Measurements from ENCODE around the gene MESP2.
"Not testable (repeated sequence)": the region's sequence is repeated elsewhere in the genome, so short reads cannot be mapped to it uniquely, and the experiment has no call there.

The MESP2 gene

DNA sequence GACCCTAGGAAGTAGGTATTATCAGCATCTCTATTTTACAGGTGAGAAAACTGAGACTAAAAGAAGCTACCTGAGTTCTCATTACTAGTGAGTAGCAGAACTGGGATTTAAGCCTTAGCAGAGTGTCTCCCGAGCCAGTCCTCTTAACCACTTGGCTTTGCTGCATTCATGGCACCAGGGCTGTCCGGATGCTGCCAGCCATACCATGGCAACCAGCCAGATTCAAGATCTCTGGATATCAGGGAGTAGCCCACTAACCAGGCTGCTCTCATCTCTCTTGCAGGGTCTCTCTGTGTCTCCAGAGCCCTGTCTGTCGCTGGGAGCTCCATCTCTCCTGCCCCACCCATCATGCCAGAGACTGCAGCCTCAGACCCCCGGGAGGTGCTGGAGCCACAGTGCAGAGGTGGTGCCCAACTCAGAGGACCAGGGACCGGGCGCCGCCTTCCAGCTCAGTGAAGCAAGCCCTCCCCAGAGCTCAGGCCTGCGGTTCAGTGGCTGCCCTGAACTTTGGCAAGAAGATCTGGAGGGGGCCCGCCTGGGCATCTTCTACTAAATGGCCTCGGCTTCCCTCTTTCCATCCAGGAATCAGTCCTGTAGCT lies 1.7 kb downstream of the MESP2 start:
- no peak for DNase-seq (ENCODE audit: extremely low spot score, insufficient read length, low read depth)
- no peak for FAIRE-seq

DNA sequence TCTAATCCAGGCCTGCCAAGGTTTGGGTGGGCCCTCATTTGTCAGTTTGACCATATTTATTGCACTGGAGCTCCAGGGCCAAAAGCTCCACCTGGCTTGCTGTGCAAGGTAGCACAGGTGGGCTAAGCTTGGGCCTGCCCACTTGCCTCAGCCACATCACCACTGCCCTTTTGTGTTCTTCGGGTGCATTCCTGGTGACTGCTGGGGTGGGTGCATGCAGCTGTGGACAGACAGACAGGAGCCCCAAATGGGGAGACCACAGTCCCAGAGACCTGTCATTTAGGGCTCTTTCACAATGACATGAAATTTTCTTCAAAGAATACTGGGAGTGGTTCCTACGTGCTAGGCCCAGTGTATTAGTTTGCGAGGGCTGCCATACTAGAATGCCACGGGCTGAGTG lies 2.7 kb downstream of the MESP2 start:
- FAIRE-seq = no peak

DNA sequence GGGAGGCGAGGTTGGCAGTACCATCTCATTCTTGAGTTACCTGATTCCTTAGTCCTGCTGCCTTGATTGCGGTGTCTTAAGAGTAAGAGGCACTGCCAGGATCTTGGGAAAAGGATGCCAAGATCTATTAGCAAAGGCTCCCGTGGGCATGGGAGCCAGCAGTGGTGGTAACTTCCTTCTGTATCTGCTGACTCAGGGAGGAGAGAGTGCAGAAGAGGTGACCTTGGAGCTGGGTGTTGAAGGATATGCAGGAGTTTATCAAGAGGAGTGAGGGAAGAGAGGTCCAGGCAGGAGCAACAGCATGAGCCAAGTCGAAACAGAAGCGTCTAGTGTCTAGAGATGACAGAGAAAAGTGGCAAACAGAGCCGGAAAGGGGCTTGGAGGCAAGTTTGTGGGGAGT lies 4.5 kb downstream of the MESP2 start:
- DNase-seq (ENCODE audit: extremely low spot score, insufficient read length, low read depth) (no peak), FAIRE-seq (no peak)

More for the DNA sequence above, 2.7 kb downstream of the MESP2 start:
- no peak for DNase-seq (ENCODE audit: extremely low spot score, insufficient read length, low read depth)

DNA sequence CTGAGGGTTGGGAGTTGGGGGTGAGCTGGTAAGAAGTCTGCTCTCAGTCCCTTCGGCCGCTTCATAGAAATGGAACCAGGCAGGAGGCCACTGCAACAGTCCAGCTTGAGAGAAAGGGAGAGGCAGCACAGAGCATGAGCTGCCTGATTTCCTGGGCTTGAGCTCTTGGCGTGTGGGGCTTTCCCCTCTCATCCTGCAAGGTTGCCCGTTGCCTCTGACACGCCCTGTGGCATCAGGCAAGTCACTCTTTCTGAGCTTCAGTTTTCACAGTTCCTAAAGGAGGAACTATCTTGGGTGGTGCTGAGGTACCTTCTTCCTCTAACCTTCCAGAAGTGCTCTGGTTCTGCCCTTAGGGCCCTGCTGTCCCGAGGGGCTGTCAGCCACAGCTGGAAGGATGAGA lies 4.9 kb downstream of the MESP2 start:
- DNase-seq (ENCODE audit: extremely low spot score, insufficient read length, low read depth) = no peak

DNA sequence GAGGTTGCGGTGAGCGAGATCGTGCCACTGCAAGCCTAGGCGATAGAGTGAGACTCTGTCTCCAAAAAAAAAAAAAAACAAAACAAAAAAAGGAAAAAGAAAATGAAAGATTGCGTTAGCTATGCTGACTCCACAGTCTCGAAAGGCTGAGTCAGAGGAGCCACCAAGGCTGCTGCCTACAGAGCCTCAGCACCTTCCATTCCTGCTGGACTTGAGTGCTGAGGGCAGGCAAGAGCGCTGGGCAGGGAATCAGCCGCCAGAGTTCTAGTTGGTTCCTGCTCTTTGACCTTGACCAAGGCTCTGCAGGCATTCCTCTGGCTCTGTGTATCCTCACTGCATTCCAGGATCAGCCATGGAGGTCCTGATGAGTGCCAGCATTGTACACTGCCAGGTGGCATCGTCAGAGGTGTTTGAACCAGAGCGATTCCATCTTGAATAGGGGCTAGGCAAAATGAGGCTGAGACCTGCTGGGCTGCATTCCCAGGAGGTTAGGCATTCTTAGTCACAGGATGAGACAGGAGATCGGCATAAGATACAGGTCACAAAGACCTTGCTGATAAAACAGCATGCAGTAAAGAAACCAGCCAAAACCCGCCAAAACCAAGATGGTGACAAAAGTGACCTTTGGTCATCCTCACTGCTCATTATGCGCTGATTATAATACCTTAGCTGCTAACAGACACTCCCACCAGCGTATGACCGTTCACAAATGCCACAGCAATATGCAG lies 5.9 kb downstream of the MESP2 start:
- DNase-seq (ENCODE audit: extremely low spot score, insufficient read length, low read depth) (no peak), FAIRE-seq (no peak)

More for the DNA sequence above, 4.9 kb downstream of the MESP2 start:
- FAIRE-seq = peak; percentile 88

DNA sequence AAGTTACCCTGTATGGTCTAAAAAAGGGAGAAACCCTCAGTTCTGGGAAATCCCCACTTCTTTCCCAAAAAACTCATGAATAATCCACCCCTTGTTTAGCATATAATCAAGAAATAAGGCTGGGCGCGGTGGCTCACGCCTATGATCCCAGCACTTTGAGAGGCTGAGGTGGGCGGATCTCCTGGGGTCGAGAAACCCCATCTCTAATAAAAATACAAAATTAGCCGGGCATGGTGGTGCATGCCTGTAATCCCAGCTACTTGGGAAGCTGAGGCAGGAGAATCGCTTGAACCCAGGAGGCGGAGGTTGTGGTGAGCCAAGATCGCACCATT lies 6.5 kb downstream of the MESP2 start:
- FAIRE-seq = not testable (repeated sequence)

DNA sequence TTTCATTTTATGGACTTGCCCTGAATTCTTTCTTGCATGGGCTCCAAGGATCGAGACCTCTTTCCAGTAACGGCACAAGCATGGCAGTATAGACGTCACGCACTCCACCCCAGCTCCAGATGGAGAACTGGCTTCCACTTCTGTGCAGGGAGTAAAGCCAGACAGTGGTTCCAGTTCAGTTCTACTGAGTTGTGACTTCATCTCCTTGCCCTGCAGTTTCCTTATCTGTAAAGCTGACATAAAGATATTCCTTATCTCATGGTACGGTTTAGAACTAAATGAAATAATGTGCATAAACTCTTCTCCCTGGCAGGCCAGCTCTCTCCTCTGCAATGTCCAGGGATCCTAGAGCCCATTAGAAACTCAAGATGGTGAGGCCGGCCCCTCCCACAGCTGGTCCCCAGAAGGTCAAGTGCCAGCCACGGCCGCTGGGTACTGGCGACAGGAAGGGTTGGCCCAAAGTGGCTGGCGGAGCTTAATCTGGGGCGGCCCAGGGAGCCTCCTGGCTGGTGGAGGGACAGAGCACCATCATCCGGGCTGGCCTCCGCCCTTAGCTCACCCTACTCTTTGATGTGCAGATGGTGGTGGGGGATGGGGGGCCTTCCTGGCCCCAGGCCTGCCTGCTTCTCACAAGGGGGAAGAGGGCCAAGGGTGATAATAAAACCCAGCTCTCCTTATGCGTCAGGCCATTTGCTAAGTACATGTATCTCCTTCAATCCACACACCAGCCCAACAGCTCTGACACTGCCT lies 7.2 kb downstream of the MESP2 start:
- DNase-seq (ENCODE audit: extremely low spot score, insufficient read length, low read depth) (no peak), FAIRE-seq (no peak)

More for the DNA sequence above, 6.5 kb downstream of the MESP2 start:
- DNase-seq (ENCODE audit: extremely low spot score, insufficient read length, low read depth) = not testable (repeated sequence)

DNA sequence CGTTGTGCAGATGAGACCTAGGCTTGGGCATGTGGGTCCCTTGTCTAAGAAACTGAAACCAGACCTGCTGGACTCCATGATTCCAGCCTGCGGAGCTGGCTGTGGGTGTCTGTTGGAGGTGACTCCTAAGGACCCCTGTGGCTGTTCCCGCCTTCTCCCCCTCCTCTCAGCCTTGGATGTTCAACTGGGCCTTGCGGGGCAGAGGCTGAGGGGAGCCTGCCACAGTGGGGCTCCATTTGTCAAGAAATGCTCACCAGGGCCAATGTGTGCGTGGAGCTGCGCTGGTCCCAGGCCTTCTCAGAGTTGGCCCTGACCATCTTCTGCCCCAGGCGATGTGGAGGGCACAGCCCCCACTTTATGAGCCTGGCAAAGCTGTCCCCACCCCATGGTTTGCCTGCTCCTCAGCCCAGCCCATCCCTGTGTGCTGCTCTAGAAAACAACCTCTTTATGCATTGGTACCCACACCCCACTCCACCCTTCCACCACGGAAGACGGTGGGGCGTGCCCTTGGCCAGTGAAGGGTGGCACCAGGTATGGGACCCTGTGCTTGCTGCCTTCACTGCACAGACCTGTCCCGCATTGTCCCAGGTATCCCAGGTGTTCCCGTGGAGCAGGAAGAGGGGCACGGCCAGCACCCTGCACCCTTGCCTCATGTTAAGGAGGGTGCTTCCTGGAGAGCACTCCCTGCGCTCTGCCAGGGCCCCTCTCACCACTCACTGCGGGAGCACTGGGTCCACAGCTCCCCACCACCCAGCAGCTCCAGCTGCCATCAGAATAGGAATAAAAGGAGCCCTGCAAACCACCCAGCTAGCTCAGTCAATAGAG lies 7.9 kb downstream of the MESP2 start:
- DNase-seq (ENCODE audit: extremely low spot score, insufficient read length, low read depth) = no peak
- no peak for FAIRE-seq

DNA sequence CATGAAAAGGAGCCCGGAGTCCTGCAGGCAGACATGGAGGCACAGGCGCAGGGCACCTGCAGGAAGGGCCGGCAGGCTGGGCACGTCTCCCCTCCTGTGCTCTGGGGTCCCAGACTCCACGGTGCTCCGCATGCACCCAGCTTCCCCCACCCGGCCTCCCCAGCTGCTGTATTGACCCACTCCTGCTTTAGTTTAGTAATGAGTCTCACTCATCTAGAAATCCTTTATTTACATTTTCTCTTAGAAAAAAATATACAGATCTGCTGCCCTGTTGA lies 8.5 kb downstream of the MESP2 start:
- FAIRE-seq = no peak
- DNase-seq (ENCODE audit: extremely low spot score, insufficient read length, low read depth) = no peak

DNA sequence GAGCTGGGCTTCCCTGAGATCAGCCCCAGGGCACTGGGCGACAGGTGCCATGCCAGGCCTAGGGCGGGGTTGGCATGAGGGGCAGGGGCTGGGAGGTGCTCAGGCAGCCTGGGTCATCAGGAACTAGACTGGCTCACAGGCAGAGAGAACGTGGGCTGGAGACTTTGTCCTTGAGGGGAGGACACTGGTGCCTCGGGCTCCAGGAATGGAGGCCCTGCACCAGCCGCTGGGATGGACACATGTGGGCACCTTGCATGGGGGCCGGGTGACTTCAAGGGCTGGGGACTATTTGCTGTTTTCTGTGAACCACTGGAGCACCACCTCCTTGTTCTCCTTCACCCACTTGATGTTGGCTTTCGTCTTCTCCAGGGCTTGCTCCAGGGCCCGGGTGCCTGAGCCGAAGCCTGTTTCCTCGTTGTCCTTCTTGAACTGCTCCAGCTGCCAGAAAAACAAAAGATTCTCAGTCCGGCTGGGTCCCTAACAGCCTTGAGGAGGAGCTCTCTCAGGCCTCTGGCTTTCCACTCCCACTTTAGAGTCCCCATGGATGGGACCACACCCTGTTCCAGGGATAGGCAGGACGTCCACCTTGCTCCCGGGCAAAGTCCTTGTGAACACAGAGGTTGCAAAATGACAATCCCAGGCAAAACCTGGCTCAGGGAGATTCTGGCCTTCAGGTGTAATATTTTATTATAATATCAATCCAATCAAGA lies 9.1 kb downstream of the MESP2 start:
- FAIRE-seq (no peak), DNase-seq (ENCODE audit: extremely low spot score, insufficient read length, low read depth) (no peak)

DNA sequence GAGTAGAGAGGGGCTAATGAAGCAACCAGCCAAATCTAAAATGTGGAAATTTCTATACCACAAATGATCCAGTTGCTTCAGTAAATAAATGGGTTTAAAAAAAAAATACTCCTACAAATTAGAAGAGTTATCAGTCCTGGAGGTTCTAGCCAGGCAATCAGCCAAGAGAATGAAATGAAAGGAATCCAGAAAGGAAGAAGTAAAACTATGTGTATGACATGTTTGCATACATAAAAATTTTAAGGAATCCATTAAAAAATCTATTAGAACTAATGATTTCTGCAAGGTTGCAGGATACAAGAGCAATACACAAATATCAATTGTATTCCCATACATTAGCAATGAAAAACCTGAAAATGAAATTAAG lies 9.6 kb downstream of the MESP2 start:
- FAIRE-seq = no peak
- no peak for DNase-seq (ENCODE audit: extremely low spot score, insufficient read length, low read depth)

DNA sequence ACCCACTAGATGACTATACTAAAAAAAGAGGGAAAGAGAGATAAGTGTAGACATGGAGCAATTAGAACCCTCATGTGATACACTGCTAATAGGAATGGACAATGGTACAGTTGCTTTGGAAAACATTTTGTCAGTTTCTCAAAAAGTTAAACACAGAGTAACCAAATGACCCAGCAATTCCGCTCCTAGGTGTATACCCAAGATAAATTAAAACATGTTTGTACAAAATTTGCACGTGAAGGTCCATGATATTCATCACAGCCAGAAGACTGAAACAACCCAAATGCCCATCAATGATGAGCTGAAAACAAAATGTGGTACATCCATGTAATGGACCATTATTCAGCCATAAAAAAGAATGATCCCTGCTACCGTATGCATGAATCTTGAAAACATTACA lies 11.8 kb downstream of the MESP2 start:
- DNase-seq (ENCODE audit: extremely low spot score, insufficient read length, low read depth) = no peak
- no peak for FAIRE-seq

DNA sequence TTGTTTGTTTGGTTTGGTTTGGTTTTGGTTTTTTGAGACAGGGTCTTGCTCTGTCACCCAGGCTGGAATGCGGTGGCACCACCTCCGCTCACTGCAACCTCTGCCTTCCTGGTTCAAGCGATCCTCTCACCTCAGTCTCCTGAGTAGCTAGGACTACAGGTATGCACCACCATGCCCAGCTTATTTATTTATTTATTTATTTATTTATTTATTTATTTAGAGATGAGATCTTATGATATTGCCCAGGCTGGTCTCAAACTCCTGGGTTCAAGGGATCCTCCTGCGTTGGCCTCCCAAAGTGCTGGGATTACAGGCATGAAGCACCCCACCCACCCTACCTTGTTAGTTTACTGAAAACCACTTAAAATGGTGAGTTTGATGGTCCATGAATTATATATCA lies 12.5 kb downstream of the MESP2 start:
- DNase-seq (ENCODE audit: extremely low spot score, insufficient read length, low read depth); FAIRE-seq: not testable (repeated sequence)

DNA sequence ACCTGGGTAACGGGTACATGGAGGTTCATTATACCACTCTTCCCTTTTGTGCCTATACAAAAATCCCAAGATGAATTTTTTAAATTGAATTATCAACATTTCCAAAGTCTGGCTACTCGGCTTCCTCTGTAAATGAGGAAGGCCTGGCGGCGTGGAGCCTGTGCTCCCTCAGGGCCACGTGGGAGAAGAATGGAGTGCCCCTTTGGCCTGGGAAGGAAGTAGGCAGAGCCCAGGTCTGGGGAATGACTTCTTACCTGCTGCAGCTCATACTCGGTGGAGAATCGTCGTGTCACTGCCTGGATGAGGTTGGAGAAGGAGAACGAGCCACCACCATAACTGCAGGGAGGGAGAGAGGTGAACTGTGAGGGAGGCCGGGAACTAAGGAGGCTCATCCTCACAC lies 14.1 kb downstream of the MESP2 start:
- DNase-seq (ENCODE audit: extremely low spot score, insufficient read length, low read depth) = no peak
- no peak for FAIRE-seq

DNA sequence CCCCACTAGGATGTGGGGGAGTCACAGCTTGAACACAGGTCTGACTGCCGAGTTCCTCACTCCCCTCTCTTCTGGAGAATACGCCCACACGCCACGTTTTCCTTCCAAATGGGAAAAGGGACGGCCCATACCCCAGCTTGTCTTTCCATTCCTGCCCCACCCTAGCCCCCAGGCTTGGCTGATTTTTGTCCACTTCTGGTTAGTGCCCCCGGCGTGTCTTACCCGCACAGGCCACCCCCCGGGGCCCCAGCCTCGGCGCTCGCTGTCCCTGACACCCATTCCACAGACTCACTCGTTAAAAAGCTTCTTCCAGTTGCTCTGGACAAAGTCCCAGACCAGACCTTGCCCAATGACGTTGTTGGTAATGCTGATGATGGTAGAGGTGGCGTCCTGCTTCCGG lies 14.5 kb downstream of the MESP2 start:
- DNase-seq (ENCODE audit: extremely low spot score, insufficient read length, low read depth) = no peak
- no peak for FAIRE-seq

DNA sequence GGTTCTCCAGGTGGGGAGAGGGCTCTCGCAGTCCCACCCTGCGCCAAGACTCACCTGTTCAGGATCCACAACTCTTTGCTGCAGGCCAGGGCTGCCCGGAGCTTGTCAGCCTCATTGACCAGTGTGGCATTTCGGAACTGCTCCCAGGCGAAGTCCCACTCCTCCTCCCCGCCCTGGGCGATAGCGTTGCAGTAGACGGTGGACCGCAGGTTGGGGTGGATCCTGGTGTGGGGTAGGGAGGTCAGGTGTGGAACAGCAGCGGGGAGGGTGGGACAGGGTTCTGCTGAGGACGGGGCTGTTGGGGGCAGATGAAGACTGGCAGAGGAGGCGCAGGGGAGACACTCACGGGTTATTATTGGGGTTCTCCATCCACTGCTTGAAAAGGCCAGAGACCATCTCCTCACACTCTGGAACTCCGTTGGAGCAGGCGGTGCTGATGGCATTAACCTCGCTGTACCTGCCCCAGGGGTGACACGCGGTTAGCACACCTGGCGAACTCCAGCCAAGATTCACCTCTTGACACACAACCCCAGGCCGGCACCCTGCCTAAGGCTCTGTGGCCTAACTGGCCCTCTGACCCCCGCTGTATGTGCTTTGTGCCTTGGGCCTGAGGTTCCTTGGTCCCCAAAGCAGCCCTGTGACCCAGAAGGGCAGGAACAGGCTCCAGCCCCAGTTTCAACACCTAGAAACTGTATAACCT lies 16.1 kb downstream of the MESP2 start:
- FAIRE-seq = no peak
- DNase-seq (ENCODE audit: extremely low spot score, insufficient read length, low read depth) = no peak

DNA sequence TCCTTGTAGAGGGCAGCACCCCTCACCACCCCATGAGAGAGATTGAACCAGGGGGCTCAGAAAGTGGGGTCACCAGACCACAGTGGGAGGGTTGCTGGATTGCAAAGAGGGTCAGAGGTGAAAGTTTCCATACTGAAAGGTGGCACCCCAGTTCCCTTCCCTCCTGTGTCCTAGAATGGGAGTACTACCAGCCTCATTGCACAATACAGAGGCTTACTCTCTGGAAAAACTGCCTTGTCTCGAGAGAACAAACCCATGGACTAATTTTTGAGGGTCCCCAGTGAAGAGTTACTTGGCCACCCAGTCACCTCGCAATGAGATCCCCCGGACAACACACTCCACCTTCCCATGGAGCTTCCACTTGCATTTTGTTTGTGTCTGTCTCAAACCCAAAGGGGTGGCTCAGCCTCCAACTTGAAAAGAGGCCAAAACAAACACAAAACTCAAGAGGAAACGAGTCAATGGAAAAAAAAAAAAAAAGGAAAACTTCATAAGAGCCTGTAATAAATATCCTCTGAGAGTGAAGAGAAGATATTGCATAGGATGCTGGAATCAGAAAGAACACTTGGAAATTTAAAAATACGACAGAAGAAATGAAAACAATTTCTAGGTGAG lies 18.6 kb downstream of the MESP2 start:
- DNase-seq (ENCODE audit: extremely low spot score, insufficient read length, low read depth) = no peak
- no peak for FAIRE-seq

DNA sequence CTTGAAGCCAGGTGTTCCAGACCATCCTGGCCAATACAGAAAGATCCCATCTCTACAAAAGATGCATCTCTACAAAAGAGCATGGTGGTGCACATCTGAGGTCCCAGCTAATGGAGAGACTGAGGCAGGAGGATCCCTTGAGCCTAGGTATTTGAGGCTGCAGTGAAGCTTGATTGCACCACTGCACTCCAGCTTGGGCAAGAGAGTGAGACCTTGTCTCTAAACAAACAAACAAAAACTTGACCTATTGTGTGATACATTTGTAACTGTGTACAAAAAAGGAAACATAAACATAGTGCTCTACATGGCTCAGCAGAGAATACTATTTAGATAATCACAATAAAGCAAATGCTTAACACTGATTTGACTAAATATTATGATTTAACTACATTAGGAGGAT lies 19.9 kb downstream of the MESP2 start:
- DNase-seq (ENCODE audit: extremely low spot score, insufficient read length, low read depth) (no peak), FAIRE-seq (no peak)

DNA sequence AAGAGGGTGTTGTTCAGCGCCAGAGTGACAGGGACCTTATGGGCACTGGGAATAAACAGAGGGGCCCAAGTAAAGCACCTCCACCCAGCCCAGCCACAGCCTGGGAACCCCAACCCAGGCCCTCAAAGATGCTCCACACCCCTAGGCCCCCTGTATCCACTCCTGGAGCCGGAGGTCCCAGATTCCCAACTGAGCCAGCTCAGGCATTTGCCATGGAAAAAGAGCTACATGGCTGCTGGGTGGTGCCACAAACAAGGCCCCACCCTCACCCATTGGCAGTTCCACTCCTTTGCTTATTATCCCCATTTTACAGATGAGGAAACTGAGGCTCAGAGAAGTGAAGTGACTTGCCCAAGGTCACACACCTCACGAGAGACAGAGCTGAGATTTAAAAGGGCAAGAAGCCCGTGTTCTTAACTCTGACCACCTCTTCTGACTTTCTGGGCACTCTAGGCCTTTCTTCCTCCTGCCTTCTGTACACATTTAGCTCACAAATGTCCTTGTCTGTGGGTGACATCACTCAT lies 21.6 kb downstream of the MESP2 start:
- no peak for FAIRE-seq
- no peak for DNase-seq (ENCODE audit: extremely low spot score, insufficient read length, low read depth)

All from GM18507 (cell line).